ENCODE results near the gene CCM2L. TPM values are rescaled to one million over a fixed set of nuclear protein-coding genes. Genes with fewer than 3 reads are reported as not detected.
A peak's percentile ranks its signal among the peaks of the same experiment; 100 is the strongest.

CCM2L gene
- 17.3 and 27.6 TPM in 2 replicates for total RNA-seq

DNA sequence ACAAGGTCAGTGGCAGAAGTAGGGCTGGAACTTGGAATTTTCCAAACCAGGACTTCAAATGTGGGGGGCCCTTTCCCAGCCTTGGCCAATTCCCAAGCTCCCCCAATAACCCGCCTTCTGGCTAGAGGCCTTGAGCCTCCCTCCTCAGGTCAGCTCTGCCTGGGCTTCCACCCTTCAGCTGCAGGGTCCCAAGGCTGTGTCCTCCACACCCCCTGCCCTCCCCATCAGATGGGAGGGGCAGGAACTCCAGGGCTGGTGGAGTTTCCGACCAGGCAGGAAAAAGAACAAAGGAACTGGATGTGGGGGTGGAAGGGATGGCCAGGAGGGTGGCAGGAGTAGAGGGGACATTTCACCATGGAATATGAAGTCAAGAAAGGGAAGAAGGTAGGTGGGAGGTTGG lies at the start of gene CCM2L:
TSS of gene CCM2L (plus strand) at position 338 of the 400 bp plus-strand sequence. CDS start at position 355, 17 bp downstream.
- DNase-seq (ENCODE audit: low read depth in 2 of 2): peak; percentile 26 to 39

DNA sequence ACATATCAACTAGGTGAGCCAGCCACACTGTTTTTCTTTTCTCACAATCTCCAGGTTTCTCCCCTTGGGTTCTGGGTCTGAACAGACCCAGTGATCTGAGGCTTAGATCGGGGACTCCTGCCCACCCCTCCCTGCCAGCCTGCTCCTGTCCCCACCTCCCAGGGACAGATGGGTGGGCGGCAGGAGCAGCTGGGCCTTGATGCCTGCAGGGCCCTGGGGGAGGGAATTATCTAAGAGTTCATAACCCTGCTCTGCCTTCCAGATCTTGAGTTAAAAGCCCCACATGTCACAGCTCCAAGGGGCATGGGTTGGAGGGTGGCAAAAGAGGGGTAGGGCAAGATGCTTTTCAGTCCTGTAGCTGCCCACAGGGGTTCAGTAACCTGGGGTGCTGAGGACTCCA lies 47.5 kb upstream of the CCM2L start:
- no peak for DNase-seq (ENCODE audit: low read depth in 2 of 2)

DNA sequence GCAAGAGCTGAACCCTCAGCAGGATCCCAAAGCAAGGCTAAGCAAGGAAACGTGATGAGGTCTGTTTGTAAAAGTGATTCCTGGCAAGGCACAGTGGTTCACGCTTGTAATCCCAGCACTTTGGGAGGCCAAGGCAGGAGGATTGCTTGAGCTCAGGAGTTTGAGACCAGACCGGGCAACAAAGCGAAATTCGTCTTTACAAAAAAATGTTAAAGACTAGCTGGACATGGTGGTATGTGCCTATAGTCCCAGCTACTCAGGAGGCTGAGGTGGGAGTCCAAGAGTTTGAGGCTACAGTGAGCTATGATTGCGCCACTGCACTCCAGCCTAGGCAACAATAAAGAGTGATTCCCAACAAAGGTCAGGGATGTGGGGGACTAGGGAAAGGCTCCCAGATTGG lies 46.3 kb upstream of the CCM2L start:
- no peak for DNase-seq (ENCODE audit: low read depth in 2 of 2)

DNA sequence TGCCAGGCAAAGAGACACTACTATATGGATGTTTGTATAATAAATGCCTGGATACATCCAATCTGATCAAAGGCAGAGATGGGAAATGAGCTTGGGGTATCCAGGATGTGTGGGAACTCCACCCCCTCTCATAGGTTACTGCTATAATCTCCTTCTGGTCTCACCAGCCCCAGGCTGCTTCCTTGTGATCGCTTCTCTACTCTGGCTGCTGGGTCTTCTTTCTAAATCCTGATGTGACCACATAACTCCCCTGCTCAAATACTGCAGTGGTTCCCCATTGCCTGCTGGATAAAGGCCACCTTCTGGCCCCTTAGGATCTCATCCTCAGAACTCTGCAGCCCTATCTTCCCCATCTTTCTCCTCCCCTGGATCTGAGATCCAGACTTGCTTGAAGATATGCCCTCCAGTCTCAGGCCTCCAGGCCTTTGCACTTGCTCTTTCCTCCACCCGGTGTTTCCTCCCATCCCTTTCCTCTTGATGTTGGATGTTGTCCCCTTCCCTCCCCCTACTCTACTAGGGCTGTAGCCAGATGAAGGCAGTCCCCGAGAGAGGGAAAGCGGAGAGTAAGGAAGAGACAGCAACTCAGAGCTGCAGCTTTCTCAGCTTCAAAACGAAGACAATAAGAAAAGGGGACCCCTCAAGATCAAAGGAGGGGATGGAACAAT lies 43.1 kb upstream of the CCM2L start:
- DNase-seq (ENCODE audit: low read depth in 2 of 2): no peak

DNA sequence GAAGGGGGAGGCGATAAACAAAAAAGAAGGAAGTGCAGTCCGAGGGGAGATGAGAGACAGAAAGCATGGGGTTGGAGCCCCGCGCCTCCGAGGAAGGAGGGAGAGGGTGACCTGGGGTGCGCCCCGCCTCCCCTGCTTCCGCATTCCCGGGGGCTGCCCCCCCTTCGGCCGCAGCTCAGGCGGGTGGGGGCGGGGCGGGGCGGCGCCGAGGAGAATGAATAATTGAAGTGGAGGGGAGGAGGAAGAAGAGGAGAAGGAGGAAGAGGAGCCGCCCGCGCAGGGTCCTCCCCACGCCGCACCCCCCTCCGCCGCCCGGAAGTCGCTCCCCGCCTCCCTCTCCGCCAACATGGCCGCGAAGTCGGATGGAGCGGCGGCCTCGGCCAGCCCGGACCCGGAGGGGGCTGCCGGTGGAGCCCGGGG lies 42.4 kb upstream of the CCM2L start, which contains the start of gene XKR7:
TSS of gene XKR7 (plus strand) at position 322 of the 420 bp plus-strand sequence. CDS start at position 347, 25 bp downstream.
- no peak for DNase-seq (ENCODE audit: low read depth in 2 of 2)

DNA sequence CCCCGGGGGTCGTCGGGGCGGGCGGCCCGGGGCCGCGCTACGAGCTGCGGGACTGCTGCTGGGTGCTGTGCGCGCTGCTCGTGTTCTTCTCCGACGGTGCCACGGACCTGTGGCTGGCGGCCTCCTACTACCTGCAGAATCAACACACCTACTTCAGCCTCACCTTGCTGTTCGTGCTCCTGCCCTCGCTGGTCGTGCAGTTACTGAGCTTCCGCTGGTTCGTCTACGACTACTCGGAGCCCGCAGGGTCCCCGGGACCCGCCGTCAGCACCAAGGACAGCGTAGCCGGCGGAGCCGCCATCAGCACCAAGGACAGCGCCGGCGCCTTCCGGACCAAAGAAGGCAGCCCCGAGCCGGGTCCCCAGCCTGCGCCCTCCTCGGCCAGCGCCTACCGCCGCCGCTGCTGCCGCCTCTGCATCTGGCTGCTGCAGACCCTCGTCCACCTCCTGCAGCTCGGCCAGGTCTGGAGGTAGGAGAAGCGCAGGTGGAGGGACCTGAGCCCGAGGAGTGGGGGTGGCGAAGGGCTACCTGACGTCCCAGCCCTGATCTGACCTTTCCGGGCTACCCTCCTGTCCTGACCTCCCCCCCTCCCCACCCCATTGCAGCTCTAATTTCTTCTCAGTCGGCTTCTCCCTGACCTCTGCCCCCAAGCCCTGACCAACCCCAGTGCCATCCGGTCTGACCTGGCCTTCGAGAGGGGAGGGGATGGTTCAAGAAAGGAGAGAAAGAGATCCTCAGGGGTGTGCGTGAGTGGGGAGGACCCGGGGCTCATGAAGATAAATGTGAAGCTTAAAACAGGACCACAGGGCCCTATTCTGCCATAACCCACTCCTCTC lies 41.7 kb upstream of the CCM2L start:
- peak; percentile 37 to 75 for DNase-seq (ENCODE audit: low read depth in 2 of 2)

DNA sequence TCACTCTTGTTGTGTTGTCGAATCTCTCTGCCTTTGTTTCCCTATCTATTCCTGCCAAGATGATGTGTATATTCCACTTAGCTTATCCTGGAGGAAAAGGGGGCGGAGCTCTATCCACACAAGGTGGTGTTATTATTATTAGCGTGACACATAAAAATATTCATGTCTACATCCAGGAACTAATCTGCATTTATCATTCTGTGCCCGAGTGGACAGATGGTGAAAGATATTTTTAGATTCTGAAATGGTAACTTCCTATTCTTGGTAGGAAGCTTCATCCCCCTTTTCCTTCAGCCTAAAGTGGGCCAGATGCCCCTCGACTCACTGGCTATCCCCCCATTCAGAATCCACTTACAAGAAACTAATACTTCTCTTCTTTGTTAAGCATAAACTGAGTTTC lies 40.2 kb upstream of the CCM2L start:
- no peak for DNase-seq (ENCODE audit: low read depth in 2 of 2)

DNA sequence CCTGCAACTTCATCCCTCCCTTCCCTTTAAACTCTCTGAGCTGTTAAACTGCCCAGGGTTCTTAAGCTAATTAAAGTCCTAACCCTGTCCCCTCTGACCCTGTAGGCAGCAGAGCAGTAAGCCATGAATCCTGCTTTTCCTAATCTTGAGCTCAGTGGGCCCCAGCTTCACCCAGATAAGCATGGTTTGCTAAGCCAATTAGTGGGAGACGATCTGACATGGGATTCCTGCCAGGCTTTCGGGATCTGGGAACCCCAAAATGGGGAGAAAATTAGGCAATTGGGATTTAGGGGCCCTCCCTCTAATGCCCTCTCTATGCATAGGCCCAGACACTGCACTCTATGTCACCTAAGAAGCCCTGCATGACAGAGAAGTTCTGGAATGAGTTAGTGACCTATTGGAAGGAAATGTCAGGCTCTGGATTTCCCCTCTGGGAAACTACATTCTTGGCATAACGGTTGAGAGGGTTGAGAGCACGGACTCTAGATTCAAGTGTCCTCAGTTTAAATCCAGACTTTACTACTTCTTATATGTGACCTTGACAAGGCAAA lies 37.7 kb upstream of the CCM2L start:
- DNase-seq (ENCODE audit: low read depth in 2 of 2): no peak

DNA sequence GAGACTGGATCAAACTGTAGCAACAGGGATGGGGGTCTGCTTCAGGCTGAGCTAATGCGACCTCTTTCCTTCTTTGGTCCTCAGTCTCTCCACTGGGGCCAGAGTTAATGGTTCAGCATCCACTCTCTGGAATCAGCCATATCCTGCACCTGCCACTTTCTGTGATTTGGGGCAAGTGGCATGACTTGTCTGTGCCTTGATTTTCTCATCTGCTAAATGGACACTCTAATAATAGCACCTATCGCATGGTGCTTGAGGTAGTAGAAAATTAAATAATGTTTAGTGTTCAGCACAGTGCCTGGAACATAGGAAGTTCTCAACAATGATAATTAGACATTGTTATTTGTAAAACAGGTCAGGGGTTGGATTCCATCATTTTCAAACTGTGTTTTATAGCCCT lies 35.9 kb upstream of the CCM2L start:
- no peak for DNase-seq (ENCODE audit: low read depth in 2 of 2)

DNA sequence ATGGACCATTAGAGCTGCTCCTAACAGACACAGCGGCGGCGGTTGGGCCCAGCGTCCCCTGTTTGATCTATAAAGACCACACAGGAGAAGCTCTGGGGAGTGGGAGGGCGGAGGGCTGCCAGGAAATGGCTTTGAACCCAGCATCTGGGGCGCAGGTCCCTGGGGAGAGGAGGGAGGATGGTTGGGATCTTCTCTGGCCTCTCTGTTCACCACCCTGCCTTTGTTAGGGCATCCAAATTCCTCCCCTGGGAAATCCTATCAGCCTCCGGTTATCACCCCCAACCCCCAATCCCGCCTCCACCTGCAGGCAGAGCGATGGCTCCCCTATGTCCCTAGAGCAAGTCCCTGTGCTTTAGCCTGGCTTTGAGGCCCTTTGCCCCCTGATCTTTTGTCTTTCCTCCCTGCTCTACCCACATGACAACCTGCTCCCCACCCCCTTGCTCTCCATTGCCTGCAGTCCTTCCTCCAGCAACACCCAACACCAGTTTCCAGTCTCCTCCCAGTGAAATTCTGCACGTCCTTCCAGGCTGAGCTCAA lies 35.2 kb upstream of the CCM2L start:
- no peak for DNase-seq (ENCODE audit: low read depth in 2 of 2)

DNA sequence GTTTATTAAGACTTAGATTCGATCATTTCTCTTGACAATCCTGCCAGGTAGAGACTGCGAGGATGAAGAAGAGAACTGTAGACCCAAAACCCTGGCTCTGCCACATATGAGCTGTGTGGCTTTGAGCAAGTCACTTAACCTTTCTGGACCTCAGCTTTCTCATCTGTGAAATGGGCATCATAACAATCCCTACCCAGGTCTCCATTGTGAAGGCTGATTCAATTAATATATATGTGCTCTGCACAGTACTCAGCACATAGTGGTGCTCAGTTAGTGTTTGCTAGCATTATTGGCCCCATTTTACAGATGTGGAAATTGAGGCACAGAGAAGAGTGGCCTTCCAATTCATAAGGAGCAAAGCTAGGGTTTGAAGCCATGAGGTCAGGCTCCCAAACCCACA lies 34.4 kb upstream of the CCM2L start:
- no peak for DNase-seq (ENCODE audit: low read depth in 2 of 2)

DNA sequence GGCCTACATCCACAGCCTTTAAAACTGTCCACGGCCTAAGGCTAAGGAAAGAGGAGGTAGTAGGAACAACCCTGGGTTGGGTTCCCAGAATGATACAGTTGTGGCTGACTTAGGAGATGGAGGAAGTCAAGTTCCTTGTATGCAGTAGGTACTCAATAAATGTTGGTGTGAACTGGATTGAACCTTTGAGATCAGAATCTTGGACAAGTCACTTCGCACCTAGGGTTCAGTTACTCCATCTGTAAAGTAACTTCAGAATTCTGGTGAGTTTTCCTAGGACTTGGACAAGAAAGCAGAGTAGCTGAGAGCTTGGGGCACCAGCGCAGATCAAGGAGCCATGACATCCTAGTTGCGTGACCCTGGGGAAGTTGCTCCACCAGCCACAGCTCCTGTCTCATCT lies 33.2 kb upstream of the CCM2L start:
- no peak for DNase-seq (ENCODE audit: low read depth in 2 of 2)

DNA sequence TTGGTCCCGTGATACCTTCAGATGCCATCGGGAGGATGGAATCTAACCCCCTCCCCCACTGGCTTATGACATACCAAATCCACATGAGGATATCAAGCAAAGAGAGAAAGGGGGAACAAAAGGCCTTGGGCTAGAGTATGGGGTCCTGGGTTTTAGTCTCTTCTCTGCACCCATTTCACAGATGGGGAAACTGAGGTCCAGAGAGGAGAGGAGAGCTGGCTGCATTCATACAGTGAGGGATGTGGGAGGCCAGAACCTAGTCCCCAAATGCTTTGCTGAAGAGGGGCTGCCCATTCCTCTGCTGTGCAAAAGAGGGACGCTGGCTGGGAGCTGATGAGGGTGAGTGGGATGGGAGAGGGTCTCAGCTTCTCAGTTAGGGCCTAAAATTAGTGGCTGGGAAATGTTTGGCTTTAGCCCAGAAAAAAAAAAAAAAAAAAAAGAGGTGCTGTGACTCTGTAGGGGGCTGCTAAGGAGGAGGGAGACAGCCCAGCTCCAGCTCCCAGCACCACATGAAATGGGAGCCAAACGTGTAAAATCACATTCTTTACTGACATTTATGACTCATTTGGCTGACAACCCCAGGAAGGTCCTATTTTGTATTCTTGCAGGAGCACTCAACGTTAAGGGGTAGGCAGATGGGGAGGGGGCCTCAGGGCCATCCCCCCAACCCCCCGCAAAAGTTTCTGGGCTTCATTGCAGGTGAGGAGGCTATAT lies 30.4 kb upstream of the CCM2L start:
- DNase-seq (ENCODE audit: low read depth in 2 of 2): no peak

DNA sequence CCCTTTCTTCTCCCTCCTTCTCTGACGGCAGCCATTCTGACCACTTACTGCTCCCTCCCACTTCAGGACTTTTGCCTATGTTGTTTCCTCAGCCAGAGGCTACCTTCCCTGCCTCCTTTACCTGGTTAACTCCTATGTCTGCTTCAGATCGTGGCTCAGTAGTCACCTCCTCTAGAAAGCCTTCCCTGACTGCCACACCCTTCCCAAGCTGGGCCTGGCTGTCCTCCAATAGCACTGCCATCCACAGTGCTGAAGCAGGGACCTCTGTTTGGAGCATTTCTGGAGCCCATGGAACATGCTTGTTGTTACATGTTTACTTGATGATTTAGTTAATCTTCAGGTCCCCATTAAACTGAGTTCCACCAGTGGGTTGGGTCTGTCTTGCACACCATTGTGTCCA lies 28.5 kb upstream of the CCM2L start:
- no peak for DNase-seq (ENCODE audit: low read depth in 2 of 2)

DNA sequence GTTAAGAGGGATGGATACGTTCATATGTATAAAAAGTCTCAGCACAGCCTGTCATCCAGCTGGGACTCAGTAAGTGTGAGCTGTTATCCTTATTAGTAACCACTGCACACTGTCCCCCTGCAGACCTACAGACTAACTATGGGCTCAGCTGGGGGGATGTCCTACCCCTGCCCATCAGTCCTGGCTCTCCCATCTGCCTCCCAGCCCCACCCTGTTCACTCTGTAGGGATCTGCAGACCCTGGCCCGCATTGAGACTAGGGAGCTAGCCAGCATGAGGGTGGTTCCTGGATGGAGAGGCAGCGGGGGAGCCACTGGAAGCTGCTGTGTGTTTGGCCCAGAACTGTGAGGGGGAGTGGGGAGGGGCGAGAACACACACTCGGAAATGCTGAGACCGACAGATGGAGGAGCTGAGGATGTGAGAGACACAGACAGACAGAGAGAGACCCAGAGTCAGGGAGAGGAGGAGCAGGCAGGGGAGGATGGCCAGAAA lies 25.2 kb upstream of the CCM2L start:
- DNase-seq (ENCODE audit: low read depth in 2 of 2): no peak

DNA sequence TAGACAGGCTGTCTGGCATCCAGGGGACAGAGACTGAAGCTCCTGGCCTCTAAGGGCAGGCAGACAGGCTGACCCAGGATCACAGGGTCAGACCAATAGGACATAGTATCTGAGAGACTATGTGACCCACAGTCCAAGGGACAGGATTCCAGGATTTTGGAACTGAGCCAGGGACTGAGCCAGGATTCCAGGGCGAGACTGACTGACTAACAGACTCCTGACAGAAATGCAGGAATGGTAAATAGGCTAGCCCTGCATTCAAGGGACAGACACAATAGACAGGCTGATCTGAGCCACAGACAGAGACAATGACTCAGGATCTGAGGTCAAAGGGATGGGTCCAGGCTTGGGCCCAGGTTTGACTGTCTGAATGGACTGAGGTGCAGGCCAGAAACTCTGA lies 22.5 kb upstream of the CCM2L start:
- peak; percentile 69 to 83 for DNase-seq (ENCODE audit: low read depth in 2 of 2)

DNA sequence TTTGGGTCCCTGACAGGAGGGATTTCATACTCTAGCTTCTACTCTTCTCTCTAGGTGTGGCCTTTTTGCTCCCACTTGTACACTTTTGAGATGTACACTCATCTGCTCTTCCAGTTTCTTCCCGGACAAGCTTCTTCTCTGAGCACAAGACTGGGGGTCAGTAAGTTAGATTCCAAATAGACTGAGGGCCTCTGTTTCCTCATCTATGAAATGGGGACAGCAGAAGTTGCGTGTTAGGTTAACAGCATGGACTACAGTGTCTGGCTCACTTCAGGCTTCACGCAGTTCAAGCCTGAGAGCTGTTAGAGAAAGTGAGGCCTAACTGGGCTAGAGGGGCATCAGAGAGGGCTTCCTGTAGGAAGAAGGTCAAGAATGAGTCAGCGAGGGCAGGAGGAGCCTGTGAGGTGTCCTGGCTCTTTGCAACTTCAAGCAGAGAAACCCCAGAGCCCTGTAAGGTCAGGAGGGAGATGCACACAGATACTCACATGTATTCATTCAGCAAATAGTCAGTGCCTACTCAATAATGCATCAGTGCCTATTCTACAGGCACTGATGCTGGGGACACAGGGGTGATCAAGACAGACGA lies 21.7 kb upstream of the CCM2L start:
- DNase-seq (ENCODE audit: low read depth in 2 of 2): peak in 1 of 2 donors; percentile 25

DNA sequence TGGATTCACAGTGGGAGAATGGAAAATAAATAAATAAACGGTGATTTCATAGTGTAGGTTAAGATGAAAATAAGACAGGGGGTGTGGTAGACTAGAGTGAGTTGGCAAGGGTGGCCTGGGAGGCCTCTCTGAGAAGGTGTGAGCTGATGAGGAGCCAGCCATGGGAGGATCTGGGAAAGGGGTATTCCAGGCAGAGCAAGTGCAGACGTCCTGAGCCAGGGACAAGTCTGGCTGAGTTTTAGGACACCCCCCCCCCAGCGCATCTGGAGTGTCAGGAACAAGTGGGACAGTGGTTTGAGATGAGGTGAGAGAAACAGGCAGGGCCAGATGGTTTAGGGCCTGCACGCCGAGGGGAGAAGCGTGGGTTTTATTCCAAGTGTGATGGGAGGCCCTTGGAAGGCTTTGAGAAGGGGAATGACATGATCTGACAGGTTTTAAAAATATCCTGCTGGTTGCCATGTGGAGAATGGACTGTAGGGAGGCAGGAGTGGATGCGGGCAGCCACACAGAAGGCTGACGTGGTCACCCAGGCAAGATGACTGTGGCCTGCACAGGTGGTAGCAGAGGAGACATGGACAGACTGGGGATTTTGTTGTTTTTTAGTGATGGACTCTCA lies 21.1 kb upstream of the CCM2L start:
- no peak for DNase-seq (ENCODE audit: low read depth in 2 of 2)

DNA sequence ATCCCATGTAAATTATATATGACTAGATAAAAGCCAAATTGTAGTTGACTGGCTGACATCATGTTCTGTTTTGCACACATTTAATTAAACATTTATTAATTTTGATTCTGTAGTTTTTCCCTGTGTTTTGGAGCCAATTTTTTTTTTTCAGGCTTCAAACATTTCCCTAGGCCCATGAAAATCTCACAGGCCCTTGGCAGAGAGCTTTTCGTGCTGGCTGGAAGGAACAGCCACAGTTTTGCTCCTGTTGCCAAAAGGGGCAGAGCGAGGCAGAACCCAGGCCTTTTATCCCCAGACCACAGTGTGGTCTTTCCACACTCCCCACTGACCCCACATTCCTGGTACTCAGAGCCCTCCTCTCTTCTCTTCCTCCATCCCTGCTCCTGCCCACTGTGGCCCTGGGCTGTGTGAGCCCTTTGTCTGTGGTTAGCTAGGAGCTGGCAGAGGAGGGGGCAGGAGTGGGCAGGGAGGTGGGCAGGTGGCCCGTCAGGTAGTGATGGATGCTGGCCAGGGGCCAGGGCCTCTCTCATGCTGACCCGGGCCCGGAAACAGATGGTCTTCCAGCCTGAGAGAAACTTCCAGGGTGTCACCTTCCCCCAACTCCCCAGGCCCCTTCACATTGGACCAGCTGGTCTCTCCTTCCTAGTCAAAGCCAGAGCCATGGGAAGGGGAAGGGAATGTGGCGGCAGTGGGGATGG lies 19.4 kb upstream of the CCM2L start:
- no peak for DNase-seq (ENCODE audit: low read depth in 2 of 2)

DNA sequence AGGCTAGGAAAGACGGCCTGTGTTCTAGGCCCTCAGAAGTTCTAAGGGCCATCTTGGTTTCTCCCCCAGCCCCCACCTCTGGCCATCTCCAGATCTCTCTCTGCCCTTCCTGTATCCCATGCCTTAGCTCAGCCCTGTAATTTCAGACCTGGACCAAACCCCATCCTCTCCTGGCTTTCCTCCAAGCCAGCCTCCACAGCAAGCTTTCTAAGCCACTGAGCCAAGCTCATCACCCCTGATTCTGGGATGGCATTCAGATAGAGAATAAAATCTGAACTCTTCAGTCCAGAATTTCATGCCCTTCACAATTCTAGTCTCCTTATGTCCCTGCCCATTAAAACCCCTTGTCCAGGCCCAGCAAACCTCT lies 18.9 kb upstream of the CCM2L start:
- DNase-seq (ENCODE audit: low read depth in 2 of 2): no peak
